Gastroesophageal sphincter (tissue), 3 donors: ENCODE data around the gene CUX1.

Experiments
- CTCF ChIP-seq, 4 experiments: fragments of 200-600 bp in 2 of 4; fragments of 450-650 bp in 2 of 4; sonication (generic) in 1 of 4; IDR thresholded peaks; one replicate each; pipeline ENCODE4 v1.5.1; 2017 to 2019; ENCODE audit warnings: antibody characterized with exemption in 4 of 4, mild to moderate bottlenecking in 2 of 4, moderate library complexity in 2 of 4
- EP300 ChIP-seq: sonication (generic); formaldehyde crosslinking; IDR thresholded peaks from one replicate; pipeline ENCODE4 v1.6.1; 2017; ENCODE audit warnings: antibody characterized with exemption, mild to moderate bottlenecking

GRCh38 chr7:102188746-102189145, 371.3 kb downstream of the CUX1 start:
- TF ChIP-seq CTCF (IDR thresholded peaks at IDR 0.05): no peak
- no peak for TF ChIP-seq EP300
